NCI-H146 treated with DMSO at 0.1 percent for 48 hours (cell line): ENCODE results near the gene TSPAN11.
"Not testable (repeated sequence)": the region's sequence is repeated elsewhere in the genome, so short reads cannot be mapped to it uniquely, and the experiment has no call there.

Source experiments
- DNase-seq: peaks from one replicate; lab custom pipeline; 2025; ENCODE audit not compliant: unreplicated experiment; lab: John Stamatoyannopoulos, UW

The TSPAN11 gene

DNA sequence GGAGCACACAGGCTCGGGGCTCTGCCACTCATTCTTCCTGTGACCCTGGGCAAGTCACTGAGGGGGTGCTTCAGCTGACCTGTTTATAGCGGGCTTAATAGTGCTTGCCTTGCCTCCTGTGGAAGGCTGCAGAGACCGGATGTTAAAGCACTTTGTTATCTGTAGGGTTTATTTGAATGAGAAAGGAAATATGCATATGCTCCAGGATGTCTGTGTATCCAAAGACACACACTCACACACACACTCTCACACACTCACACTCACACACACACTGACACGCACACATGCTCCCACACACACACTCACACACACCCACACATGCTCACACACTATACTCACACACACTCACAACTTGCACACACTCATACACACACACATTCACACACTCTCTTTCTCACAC lies 91.0 kb downstream of the TSPAN11 start:
- no peak for DNase-seq

DNA sequence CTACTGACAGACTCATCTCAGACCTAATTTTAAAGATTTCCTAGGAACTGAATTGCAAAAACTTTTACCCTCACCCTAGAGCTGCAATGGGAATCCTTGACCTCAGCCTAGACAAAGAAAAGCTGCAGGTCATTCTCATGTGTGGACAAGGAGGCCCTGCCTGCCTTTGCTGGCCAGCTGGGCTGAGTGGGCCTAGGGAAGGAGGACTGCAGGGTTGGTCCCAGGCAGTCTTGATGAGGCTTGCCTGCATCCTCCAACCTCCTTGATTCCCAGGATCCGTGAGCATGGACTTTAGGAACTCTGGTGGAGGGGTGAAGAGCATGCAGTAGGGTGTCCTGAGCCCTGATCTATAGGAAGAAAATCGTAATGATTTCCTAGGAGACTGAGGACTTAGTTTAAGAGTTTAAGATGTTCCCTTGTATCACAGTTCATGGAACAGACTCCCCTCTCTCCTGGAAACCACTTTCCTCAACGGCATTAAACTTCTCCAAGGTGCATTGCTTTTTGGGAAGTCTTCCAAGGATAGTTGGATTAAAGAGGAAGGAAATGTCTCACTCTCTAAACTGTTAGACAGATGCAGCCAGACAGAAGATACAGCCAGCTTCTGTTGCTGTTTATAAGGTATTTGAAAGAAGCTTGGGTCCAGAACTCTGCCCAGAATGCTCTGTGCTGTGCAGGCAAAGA lies 91.7 kb downstream of the TSPAN11 start:
- DNase-seq = no peak

GRCh38 chr12:31018790-31019505 lies 92.4 kb downstream of the TSPAN11 start:
- no peak for DNase-seq

DNA sequence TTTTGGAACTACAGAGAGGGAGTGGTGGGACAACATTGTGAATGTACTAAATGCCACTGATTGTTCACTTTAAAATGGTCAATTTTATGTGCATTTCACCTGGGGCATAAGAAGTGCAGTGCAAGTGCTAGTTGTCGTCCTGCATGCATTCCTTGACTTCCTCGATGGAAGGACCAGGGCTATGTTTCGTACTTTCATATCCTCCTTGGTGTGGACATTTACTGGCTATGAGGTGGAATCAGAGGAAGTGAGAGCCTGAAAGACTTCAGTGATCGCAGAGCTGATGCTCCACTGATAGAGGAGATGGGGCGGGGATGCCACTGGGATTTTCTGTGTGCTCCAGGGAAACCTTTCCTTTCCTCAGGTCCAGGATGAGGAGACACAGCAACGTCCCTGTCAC lies 93.0 kb downstream of the TSPAN11 start:
- DNase-seq = no peak

GRCh38 chr12:31019976-31020375 lies 93.4 kb downstream of the TSPAN11 start:
- DNase-seq = no peak

GRCh38 chr12:31020385-31021166 lies 94.0 kb downstream of the TSPAN11 start:
- no peak for DNase-seq

DNA sequence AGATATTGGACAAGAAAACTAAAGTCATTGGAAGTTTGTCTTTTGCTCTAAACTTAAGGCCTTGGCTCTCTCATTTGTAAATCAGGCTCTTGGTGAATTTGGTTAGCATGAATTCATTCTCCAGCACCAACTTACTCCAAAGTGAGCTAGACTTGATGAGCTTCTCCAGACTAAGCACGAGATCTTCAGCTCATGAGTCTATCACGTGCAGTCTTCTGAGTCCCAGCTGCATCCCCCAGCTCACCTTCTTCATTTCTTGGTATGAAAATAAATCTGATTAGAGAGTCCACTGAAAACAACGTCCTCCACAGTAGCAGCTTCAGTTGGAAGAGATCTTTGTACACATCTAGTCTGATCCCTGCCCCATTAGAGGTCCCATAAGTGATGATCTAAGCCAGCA lies 94.6 kb downstream of the TSPAN11 start:
- DNase-seq = no peak

DNA sequence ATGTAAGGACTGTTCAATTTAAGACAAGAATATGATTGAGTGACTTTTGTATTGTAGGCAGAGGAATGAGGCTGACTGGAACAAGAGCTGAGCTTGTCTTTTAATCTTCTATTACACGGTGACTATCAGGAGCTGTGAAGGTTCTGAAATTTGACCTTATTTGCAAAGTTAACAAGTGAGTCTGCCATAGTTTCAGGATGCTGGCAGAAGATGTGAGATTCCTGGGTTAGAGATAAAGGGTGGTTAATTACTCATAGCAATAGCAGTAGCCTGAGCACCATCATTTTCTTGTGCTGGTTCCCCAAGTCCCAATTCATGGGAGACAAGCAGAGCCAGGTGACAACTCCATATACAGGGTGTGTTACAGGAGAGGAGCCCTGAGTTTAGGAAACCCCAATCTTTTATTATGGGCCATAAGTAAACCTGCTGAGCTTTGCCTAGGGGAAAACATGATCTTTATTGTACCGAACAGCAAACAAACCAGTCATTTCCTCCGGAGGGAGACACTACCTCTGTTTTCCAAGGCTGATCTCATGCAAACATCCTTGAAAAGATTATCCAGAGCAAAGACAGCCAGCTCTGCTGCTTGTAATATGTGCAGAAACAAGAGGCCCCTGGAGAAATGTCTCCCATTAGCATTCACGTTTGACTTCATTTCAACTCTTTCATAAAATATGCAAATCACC lies 95.4 kb downstream of the TSPAN11 start:
- no peak for DNase-seq

GRCh38 chr12:31023271-31023724 lies 96.8 kb downstream of the TSPAN11 start:
- DNase-seq = no peak

GRCh38 chr12:31026202-31026601 lies 99.7 kb downstream of the TSPAN11 start:
- DNase-seq = no peak

GRCh38 chr12:31027006-31027405 lies 100.5 kb downstream of the TSPAN11 start:
- not testable (repeated sequence) for DNase-seq

- DNase-seq = no peak
Observed at GRCh38 chr12:31029468-31029867, 102.9 kb downstream of the TSPAN11 start.

- no peak for DNase-seq
Observed at GRCh38 chr12:31029916-31030562, 103.5 kb downstream of the TSPAN11 start.

- no peak for DNase-seq
Observed at GRCh38 chr12:31031951-31032335, 105.4 kb downstream of the TSPAN11 start.

DNA sequence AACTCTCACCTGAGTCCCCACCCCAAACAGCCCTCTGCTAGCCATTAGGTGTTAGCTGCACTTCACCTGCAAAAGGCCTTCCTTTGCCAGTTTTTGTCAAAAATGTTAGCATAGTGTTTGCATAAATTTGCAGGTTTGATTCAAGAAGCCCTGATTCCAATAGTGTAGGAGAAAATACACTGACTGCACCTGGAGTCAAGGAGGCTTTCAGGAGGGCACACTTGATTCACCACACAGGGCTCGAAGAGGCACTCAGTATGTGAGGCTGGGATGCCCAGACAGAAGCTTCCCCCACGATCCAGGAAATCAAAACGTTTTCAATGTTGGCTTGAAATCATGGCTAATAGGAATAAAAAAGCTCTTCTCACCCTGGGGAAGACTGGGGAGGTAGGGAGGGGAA lies 106.6 kb downstream of the TSPAN11 start:
- DNase-seq = no peak

DNA sequence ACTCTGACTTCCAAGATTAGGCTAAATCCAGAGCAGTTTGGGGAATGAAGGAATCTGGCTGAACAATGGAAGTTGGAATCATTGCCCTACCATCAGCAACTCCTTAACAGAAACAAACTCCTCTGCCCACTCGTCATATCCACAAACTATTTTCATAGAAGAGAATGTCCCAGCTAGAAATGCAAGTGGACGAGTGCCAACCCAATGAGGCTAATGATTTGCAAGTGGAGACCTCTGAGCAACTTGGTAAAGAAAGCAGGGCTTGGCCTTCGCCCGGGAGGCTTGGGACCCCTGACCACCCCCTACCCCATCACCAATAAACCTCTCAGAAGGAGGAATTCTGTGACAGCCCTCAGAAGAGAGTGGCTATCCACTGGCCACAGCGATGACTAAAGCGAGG lies 107.1 kb downstream of the TSPAN11 start:
- no peak for DNase-seq

GRCh38 chr12:31034372-31034771 lies 107.8 kb downstream of the TSPAN11 start:
- DNase-seq = no peak

DNA sequence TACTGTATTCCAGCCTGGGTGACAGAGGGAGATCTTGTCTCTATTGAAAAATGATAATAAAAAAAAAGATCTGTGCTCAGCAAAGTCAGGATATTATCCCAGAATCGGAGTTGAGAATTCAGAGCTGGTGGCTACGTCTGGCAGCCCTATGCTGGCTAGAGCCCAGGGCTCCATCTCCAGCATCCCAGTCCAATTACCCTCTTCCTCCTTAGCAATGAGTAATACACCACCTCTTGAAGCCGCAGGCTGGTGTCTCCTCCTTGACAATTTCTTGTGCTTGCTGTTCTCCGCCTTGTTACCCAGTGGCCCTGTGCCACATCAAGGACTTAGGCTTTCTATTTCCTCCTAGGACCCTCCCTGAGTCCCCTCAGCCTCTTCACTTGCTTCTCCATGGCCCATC lies 108.7 kb downstream of the TSPAN11 start:
- DNase-seq = no peak

GRCh38 chr12:31035967-31036665 lies 109.6 kb downstream of the TSPAN11 start:
- no peak for DNase-seq

DNA sequence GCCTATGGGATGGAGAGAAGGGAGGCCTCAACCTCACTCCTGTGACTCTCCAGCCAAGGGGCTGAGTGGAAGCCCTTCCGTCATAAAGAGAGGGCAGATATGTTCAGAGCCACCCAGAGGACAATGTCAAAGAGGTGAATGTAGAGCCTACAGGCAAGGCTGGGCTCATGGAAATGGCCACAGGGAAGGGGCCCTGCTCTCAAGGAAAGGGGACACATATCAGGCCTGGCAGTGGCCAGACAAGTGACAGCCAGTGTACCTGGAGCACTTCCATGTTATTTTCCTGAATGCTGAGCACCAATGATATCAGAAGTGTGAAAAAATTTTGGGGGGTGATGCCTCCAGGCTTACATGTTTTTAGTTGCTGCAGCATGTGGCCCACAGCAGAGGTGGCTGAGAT lies 110.5 kb downstream of the TSPAN11 start:
- DNase-seq = no peak
